ENCODE measurements around the gene ADAM23. TPM values are rescaled to one million over a fixed set of nuclear protein-coding genes. Genes with fewer than 3 reads are reported as not detected.

ADAM23 gene
- total RNA-seq, 2 donors from 2014 or later: 0.52 to 0.93 TPM

DNA sequence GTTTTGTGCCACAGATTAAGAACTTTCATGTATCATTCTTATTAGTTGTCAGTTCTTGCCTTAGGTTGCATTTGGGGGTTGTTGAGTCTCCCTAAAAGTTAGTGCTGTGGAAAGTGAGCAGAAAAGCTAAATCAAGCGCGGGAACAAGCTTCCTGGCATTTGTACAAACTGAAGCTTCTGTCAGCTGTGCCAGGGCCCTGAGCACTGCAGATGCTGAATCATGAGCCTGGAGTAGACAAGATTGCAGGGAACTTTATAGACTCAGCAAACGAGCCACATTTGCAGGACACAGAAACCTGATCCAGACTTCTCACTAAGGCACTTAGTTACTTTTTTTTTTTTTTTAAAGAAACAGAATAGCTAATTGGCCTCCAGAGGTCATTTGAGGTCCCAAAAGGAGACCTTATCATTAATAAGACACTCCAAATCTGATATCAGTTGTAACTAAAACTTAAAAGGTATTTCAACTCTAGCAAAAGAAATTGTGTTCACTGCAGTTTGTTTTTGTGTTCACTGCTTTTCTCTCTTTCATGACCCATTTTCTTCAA is 88.7 kb downstream of the ADAM23 start:
- H3K36me3 ChIP-seq: no peaks in the 10 kb centered on the region
- H3K27ac ChIP-seq: no peak overlapping the region
- no peaks in the 10 kb centered on the region for H3K4me1 ChIP-seq
- no peak for DNase-seq
- no peaks in the 10 kb centered on the region for H3K27me3 ChIP-seq
- no peak overlapping the region for H3K4me3 ChIP-seq
- intact Hi-C loops (cut with DNase I): no loop called here
- no peak overlapping the region for H3K9ac ChIP-seq (ENCODE audit: low read depth in 2 of 2, low read length in 2 of 2)
- TF ChIP-seq, protein P1, sequence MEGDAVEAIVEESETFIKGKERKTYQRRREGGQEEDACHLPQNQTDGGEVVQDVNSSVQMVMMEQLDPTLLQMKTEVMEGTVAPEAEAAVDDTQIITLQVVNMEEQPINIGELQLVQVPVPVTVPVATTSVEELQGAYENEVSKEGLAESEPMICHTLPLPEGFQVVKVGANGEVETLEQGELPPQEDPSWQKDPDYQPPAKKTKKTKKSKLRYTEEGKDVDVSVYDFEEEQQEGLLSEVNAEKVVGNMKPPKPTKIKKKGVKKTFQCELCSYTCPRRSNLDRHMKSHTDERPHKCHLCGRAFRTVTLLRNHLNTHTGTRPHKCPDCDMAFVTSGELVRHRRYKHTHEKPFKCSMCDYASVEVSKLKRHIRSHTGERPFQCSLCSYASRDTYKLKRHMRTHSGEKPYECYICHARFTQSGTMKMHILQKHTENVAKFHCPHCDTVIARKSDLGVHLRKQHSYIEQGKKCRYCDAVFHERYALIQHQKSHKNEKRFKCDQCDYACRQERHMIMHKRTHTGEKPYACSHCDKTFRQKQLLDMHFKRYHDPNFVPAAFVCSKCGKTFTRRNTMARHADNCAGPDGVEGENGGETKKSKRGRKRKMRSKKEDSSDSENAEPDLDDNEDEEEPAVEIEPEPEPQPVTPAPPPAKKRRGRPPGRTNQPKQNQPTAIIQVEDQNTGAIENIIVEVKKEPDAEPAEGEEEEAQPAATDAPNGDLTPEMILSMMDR (IDR thresholded peaks at IDR 0.05): no peak
- H3K9me3 ChIP-seq: no peaks in the 10 kb centered on the region

DNA sequence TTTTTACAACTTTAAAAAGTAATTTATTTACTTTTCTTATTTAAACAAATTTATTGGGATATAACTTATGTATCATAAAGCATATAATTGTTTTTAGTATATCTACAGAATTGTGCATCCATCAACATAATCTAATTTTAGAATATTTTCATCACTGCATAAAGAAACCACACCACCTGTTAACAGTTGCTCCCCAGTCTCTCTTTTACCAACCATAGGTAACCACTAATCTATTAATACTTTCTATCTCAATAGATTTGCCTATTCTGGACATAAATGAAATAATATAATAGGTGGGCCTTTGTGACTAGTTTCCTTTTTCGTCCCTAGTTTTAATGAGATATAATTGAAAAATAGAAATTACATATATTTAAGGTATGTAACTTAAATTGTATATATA is 90.6 kb downstream of the ADAM23 start:
- no peak overlapping the region for H3K4me3 ChIP-seq
- DNase-seq: no peak
- no peak overlapping the region for H3K27ac ChIP-seq
- no peaks in the 10 kb centered on the region for H3K9me3 ChIP-seq
- H3K4me1 ChIP-seq: no peaks in the 10 kb centered on the region
- H3K36me3 ChIP-seq: no peaks in the 10 kb centered on the region
- TF ChIP-seq, protein P1 (IDR thresholded peaks at IDR 0.05): no peak
- intact Hi-C loops (cut with DNase I): no loop called here
- H3K27me3 ChIP-seq: no peaks in the 10 kb centered on the region
- no peak overlapping the region for H3K9ac ChIP-seq (ENCODE audit: low read depth in 2 of 2, low read length in 2 of 2)

DNA sequence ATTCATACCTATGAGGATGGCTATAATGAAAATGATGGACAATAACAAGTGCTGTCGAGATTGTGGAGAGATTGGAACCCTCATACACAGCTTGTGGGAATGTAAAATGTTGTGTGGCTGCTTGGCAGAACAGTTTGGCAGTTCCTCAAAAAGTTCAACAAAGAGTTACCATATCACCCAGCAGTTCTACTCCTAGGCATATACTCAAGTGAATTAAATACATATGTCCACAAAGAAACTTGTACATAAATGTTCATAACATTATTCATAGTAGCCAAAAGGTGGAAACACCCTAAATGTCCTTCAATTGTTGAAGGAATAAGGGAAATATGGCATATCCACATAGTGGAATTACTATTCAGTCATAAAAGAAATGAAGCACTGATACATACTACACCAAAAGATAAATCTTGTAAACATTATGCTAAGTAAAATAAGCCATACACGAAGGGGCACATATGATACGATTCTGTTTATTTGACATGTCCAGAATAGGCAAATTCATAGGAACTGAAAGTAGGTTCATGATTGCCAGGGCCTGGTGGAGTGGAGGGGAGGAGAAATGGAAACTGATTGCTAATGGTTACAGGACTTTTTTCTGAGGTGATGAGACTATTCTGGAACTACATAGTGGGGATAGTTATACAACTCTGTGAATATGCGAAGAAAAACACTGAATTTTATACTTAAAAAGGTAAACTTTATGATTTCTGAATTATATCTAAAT is 92.1 kb downstream of the ADAM23 start:
- no peaks in the 10 kb centered on the region for H3K27me3 ChIP-seq
- intact Hi-C loops (cut with DNase I): no loop called here
- no peak overlapping the region for H3K9ac ChIP-seq (ENCODE audit: low read depth in 2 of 2, low read length in 2 of 2)
- no peaks in the 10 kb centered on the region for H3K4me1 ChIP-seq
- TF ChIP-seq, protein P1 (IDR thresholded peaks at IDR 0.05): no peak
- no peak overlapping the region for H3K4me3 ChIP-seq
- no peaks in the 10 kb centered on the region for H3K9me3 ChIP-seq
- H3K27ac ChIP-seq: no peak overlapping the region
- no peaks in the 10 kb centered on the region for H3K36me3 ChIP-seq
- DNase-seq: no peak

DNA sequence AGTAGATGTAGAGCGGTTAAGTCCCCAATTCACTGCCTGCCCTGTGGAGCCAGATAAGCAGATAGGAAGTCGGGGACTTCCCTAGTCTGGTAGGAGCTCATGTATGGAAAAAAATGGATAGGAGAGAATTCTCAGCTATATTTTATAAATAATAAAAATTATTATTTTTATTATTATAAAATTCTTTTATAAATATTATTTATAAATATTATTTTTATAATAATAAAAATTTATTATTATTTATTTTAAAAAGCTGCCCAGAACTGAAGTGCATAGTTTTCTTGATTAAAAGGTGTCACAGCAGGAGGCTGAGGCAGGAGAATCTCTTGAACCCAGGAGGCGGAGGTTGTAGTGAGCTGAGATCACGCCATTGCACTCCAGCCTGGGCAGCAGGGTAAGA is 97.4 kb downstream of the ADAM23 start:
- intact Hi-C loops (cut with DNase I): no loop called here
- no peaks in the 10 kb centered on the region for H3K36me3 ChIP-seq
- H3K27ac ChIP-seq: no peak overlapping the region
- no peak overlapping the region for H3K9ac ChIP-seq (ENCODE audit: low read depth in 2 of 2, low read length in 2 of 2)
- DNase-seq: no peak
- TF ChIP-seq, protein P1 (IDR thresholded peaks at IDR 0.05): no peak
- H3K9me3 ChIP-seq: no peaks in the 10 kb centered on the region
- H3K4me1 ChIP-seq: no peaks in the 10 kb centered on the region
- H3K4me3 ChIP-seq: no peak overlapping the region
- no peaks in the 10 kb centered on the region for H3K27me3 ChIP-seq

DNA sequence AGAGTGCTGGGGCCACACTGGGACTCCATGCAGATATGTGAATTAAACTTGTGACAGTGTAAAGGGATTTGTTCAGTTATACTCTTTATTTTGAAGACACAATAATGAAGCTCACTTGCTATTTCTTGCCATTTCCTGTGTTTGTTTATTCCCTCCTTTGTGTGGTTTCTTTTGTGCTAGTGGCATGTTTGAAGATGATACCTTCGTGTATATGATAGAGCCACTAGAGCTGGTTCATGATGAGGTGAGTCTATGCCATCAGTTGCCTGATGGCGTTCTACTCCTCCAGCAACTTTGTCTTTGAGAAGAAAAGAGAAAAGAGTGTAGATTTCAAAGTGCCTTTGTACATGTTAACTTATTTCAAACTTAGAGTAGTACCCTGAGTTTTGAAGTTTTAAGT is 99.7 kb downstream of the ADAM23 start:
- Histone ChIP-seq H3K4me1 (no peaks in the 10 kb centered on the region), H3K27ac (no peak overlapping the region), H3K9ac (ENCODE audit: low read depth in 2 of 2, low read length in 2 of 2) (no peak overlapping the region), H3K9me3 (no peaks in the 10 kb centered on the region), H3K27me3 (no peaks in the 10 kb centered on the region), H3K4me3 (no peak overlapping the region), H3K36me3 (no peaks in the 10 kb centered on the region)
- intact Hi-C loops (cut with DNase I): no loop called here
- TF ChIP-seq, protein P1 (IDR thresholded peaks at IDR 0.05): no peak
- no peak for DNase-seq

All from colonic mucosa (tissue), 4 donors.